ENCODE measurements around the gene PTPRN2. TPM values are rescaled to one million over a fixed set of nuclear protein-coding genes. Genes with fewer than 3 reads are reported as not detected.
"Not testable (repeated sequence)": the region's sequence is repeated elsewhere in the genome, so short reads cannot be mapped to it uniquely, and the experiment has no call there.

Gene PTPRN2
- total RNA-seq, 8 experiments from 2014 or later = 0.10 to 19.7 (median 10.8) TPM; not detected in 1

GRCh38 chr7:157738066-157738460 is 849.6 kb downstream of the PTPRN2 start:
- 0 to 62% (median 40%) methylated on average over 1 to 7 of the region's 11 CpGs; no CpG with 5 or more reads in 3 of the 10 experiments for WGBS, 10 experiments
- peaks cover 0 to 19% of the 10 kb centered on the region in 2 donors for H3K4me1 ChIP-seq (replicated peaks in 1 of 2)
- ATAC-seq (replicated peaks in 6 of 8) = peak in 4 of 8 experiments; percentile 75 to 95 (median 80)

DNA sequence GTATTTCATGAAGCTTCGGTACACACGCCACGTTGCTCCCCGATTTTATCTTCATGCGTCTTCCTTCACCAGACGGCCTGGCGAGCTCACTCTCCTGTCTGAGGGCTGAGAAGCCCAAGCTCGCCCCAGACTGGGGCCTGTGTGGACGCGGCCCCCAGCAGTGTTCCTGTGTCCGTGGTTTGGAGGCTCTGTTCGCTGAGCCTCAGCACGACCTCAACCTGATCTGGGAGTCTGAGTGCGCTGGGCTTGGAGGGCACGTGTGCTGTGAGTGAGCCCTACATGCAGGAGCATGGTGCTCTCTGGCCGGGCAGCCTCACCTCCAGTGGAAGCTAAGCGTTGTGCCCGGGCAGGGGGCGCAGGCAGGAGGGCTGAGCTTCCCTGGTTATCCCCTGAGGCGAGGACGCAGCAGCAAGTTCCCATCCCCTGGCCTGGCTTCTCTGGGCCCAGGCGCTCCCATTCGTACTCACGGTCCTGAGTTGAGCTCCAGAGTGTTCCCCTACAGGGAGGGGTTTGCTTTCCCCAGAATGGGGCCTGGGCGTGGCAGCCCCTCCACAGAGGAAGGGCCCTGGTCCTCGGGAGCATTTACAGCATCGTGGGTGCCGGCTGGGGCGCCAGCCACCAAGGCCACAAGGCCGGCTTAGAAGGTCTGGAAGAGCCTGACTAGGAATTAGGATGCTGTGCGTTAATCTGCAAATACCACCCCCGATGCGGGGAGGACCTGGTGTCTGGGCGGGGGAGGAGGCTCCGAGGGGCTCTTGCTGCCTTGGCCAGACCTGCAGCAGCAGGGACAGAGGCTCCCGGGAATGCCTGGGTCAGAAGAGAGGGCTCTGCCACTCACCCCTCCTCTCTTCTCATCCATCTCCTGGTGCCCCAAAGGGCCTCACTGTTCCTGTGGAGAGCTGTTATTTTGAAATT is 850.2 kb downstream of the PTPRN2 start:
- Histone ChIP-seq H3K4me1 (replicated peaks in 1 of 2) (peaks cover 0 to 19% of the 10 kb centered on the region in 2 donors), H3K4me3 (no peak overlapping the region), H3K27ac (no peak overlapping the region)
- peak in 4 of 8 experiments; percentile 33 to 73 (median 52) for ATAC-seq (replicated peaks in 6 of 8)
- in situ Hi-C loops (cut with MboI; ENCODE audit: low pct_unique_long_range_greater_than_20kb in 2 of 9, low sequenced_read_pairs in 9 of 9, unreplicated experiment in 9 of 9) = no loop called here
- WGBS, 10 experiments = 8 to 83% (median 73%) methylated on average over 2 to 10 of the region's 36 CpGs; no CpG with 5 or more reads in 2 of the 10 experiments

More at GRCh38 chr7:157738066-157738460, 849.6 kb downstream of the PTPRN2 start:
- Histone ChIP-seq H3K4me3 (no peak overlapping the region), H3K27ac (no peak overlapping the region)
- in situ Hi-C loops (cut with MboI; ENCODE audit: low pct_unique_long_range_greater_than_20kb in 2 of 9, low sequenced_read_pairs in 9 of 9, unreplicated experiment in 9 of 9) = no loop called here

GRCh38 chr7:157736341-157736740 is 851.3 kb downstream of the PTPRN2 start:
- no peak for ATAC-seq (replicated peaks in 6 of 8)
- H3K27ac ChIP-seq = no peak overlapping the region
- no peak overlapping the region for H3K4me3 ChIP-seq
- H3K4me1 ChIP-seq (replicated peaks in 1 of 2) = peaks cover 0 to 19% of the 10 kb centered on the region in 2 donors
- in situ Hi-C loops (cut with MboI; ENCODE audit: low pct_unique_long_range_greater_than_20kb in 2 of 9, low sequenced_read_pairs in 9 of 9, unreplicated experiment in 9 of 9) = no loop called here
- 20 to 69% (median 51%) methylated on average over 1 to 5 of the region's 14 CpGs; no CpG with 5 or more reads in 7 of the 10 experiments for WGBS, 10 experiments

DNA sequence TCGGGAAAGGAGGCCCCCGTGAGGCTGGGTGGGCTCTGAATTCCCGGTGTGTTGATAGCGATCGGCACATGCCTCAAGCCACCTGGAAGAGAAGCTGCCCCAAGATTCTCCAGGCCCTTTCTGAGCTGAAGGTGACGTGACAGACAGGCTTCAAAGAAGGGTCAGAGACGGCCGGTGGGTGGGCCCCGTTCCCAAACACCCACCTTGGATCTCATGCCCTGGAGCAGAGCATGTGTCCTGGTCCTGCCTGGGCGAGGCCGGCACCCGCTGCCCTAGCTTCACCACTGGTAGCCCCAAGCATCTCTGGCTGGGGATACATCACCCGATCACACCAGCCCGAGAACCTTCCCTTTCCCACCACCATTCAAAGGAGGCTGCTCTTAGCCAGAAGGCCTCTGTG is 851.8 kb downstream of the PTPRN2 start:
- Histone ChIP-seq H3K27ac (no peak overlapping the region), H3K4me3 (no peak overlapping the region), H3K4me1 (replicated peaks in 1 of 2) (peaks cover 0 to 21% of the 10 kb centered on the region in 2 donors)
- in situ Hi-C loops (cut with MboI; ENCODE audit: low pct_unique_long_range_greater_than_20kb in 2 of 9, low sequenced_read_pairs in 9 of 9, unreplicated experiment in 9 of 9) = no loop called here
- 38 to 80% (median 55%) methylated on average over 1 to 4 of the region's 14 CpGs; no CpG with 5 or more reads in 7 of the 10 experiments for WGBS, 10 experiments
- no peak for ATAC-seq (replicated peaks in 6 of 8)

GRCh38 chr7:157734676-157735640 is 852.7 kb downstream of the PTPRN2 start:
- Histone ChIP-seq H3K4me1 (replicated peaks in 1 of 2) (peaks cover 0 to 23% of the 10 kb centered on the region in 2 donors), H3K27ac (no peak overlapping the region), H3K4me3 (no peak overlapping the region)
- ATAC-seq (replicated peaks in 6 of 8) = no peak
- WGBS, 10 experiments = 5 to 92% (median 60%) methylated on average over 1 to 16 of the region's 28 CpGs; no CpG with 5 or more reads in 1 of the 10 experiments
- in situ Hi-C loops (cut with MboI; ENCODE audit: low pct_unique_long_range_greater_than_20kb in 2 of 9, low sequenced_read_pairs in 9 of 9, unreplicated experiment in 9 of 9) = no loop called here

- H3K27ac ChIP-seq; ATAC-seq (replicated peaks in 6 of 8); in situ Hi-C loops (cut with MboI; ENCODE audit: low pct_unique_long_range_greater_than_20kb in 2 of 9, low sequenced_read_pairs in 9 of 9, unreplicated experiment in 9 of 9); H3K4me3 ChIP-seq: not testable (repeated sequence)
- H3K4me1 ChIP-seq (replicated peaks in 1 of 2) = peaks cover 0 to 26% of the 10 kb centered on the region in 2 donors
- 7 to 95% (median 83%) methylated on average over 2 to 9 of the region's 33 CpGs; no CpG with 5 or more reads in 4 of the 10 experiments for WGBS, 10 experiments
Measured at GRCh38 chr7:157733760-157734395, 853.7 kb downstream of the PTPRN2 start.

DNA sequence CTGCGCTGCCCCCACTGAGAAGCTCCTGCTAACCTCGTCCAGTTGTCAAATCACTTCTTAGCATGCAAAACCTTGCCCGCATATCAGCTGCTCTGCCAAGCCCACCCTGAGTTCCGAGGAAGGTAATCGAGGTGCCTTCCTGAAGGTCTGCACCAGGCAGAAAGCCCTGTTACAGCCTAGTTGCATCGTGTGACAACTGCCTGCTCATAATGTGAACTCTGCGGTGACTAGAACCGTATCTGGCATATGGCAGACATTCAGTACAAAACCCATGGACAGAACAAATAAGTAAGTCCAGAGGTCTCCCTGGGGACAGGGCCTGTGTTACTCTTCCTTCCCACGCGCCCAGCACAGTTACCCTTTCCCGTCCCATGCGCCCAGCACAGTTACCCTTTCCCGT is 856.5 kb downstream of the PTPRN2 start:
- H3K27ac ChIP-seq = peak overlapping the region in 1 of 2 donors; percentile 8
- peak in 2 of 8 experiments; percentile 62 to 83 for ATAC-seq (replicated peaks in 6 of 8)
- no peak overlapping the region for H3K4me3 ChIP-seq
- in situ Hi-C loops (cut with MboI; ENCODE audit: low pct_unique_long_range_greater_than_20kb in 2 of 9, low sequenced_read_pairs in 9 of 9, unreplicated experiment in 9 of 9) = no loop called here
- peaks cover 0 to 10% of the 10 kb centered on the region in 2 donors for H3K4me1 ChIP-seq (replicated peaks in 1 of 2)
- WGBS, 10 experiments = 0 to 77% (median 74%) methylated on average over 1 to 6 of the region's 13 CpGs; no CpG with 5 or more reads in 5 of the 10 experiments

- 50 to 100% (median 80%) methylated on average over 1 to 2 of the region's 15 CpGs; no CpG with 5 or more reads in 7 of the 10 experiments for WGBS, 10 experiments
- peak overlapping the region in 1 of 2 donors; percentile 8 for H3K27ac ChIP-seq
- peaks cover 0 to 10% of the 10 kb centered on the region in 2 donors for H3K4me1 ChIP-seq (replicated peaks in 1 of 2)
- in situ Hi-C loops (cut with MboI; ENCODE audit: low pct_unique_long_range_greater_than_20kb in 2 of 9, low sequenced_read_pairs in 9 of 9, unreplicated experiment in 9 of 9) = no loop called here
- peak in 2 of 8 experiments; percentile 9 to 16 for ATAC-seq (replicated peaks in 6 of 8)
- H3K4me3 ChIP-seq = no peak overlapping the region
Measured at GRCh38 chr7:157730614-157731013, 857.0 kb downstream of the PTPRN2 start.

- ATAC-seq (replicated peaks in 6 of 8) = no peak
- 0 to 84% (median 68%) methylated on average over 1 to 9 of the region's 11 CpGs; no CpG with 5 or more reads in 4 of the 10 experiments for WGBS, 10 experiments
- H3K27ac ChIP-seq = no peak overlapping the region
- H3K4me1 ChIP-seq (replicated peaks in 1 of 2) = peaks cover 0 to 10% of the 10 kb centered on the region in 2 donors
- H3K4me3 ChIP-seq = no peak overlapping the region
- in situ Hi-C loops (cut with MboI; ENCODE audit: low pct_unique_long_range_greater_than_20kb in 2 of 9, low sequenced_read_pairs in 9 of 9, unreplicated experiment in 9 of 9) = no loop called here
Measured at GRCh38 chr7:157729566-157729965, 858.1 kb downstream of the PTPRN2 start.

- no peak for ATAC-seq (replicated peaks in 6 of 8)
- no peak overlapping the region for H3K27ac ChIP-seq
- whole genome bisulfite sequencing, 10 experiments = 69 to 80% methylated on average over 1 to 4 of the region's 21 CpGs; no CpG with 5 or more reads in 8 of the 10 experiments
- peaks cover 0 to 10% of the 10 kb centered on the region in 2 donors for H3K4me1 ChIP-seq (replicated peaks in 1 of 2)
- in situ Hi-C loops (cut with MboI; ENCODE audit: low pct_unique_long_range_greater_than_20kb in 2 of 9, low sequenced_read_pairs in 9 of 9, unreplicated experiment in 9 of 9) = no loop called here
- H3K4me3 ChIP-seq = no peak overlapping the region
Measured at GRCh38 chr7:157727964-157728615, 859.5 kb downstream of the PTPRN2 start.

- ATAC-seq (replicated peaks in 6 of 8) = no peak
- in situ Hi-C loops (cut with MboI; ENCODE audit: low pct_unique_long_range_greater_than_20kb in 2 of 9, low sequenced_read_pairs in 9 of 9, unreplicated experiment in 9 of 9) = no loop called here
- 8 to 86% (median 71%) methylated on average over 2 to 9 of the region's 9 CpGs; no CpG with 5 or more reads in 1 of the 10 experiments for WGBS, 10 experiments
- Histone ChIP-seq H3K4me1 (replicated peaks in 1 of 2) (peaks cover 0 to 17% of the 10 kb centered on the region in 2 donors), H3K27ac (no peak overlapping the region), H3K4me3 (no peak overlapping the region)
Measured at GRCh38 chr7:157726764-157727163, 860.9 kb downstream of the PTPRN2 start.

GRCh38 chr7:157725312-157725711 is 862.3 kb downstream of the PTPRN2 start:
- ATAC-seq (replicated peaks in 6 of 8); in situ Hi-C loops (cut with MboI; ENCODE audit: low pct_unique_long_range_greater_than_20kb in 2 of 9, low sequenced_read_pairs in 9 of 9, unreplicated experiment in 9 of 9); H3K27ac ChIP-seq; H3K4me3 ChIP-seq: not testable (repeated sequence)
- H3K4me1 ChIP-seq (replicated peaks in 1 of 2) = peaks cover 0 to 13% of the 10 kb centered on the region in 2 donors
- WGBS, 10 experiments = 34 to 80% methylated on average over 3 to 4 of the region's 10 CpGs; no CpG with 5 or more reads in 8 of the 10 experiments
